ENCODE data around the gene DIAPH1. TPM values are rescaled to one million over a fixed set of nuclear protein-coding genes. Genes with fewer than 3 reads are reported as not detected.

The DIAPH1 gene
- total and polyA plus RNA-seq, 8 donors: 48.1 to 137 (median 60.2) TPM

- H3K4me3 ChIP-seq: no peak overlapping the region
- no peak for DNase-seq
- intact Hi-C loops (cut with DNase I): no loop called here
- no peaks in the 10 kb centered on the region for H3K27me3 ChIP-seq
- H3K9me3 ChIP-seq: peaks cover 0 to 15% of the 10 kb centered on the region in 2 donors
- no peak overlapping the region for H3K27ac ChIP-seq
- ATAC-seq: no peak
- H3K4me1 ChIP-seq: no peaks in the 10 kb centered on the region
- TF ChIP-seq CTCF (IDR thresholded peaks at IDR 0.05): no peak
- peaks cover 0 to 76% of the 10 kb centered on the region in 2 donors for H3K36me3 ChIP-seq
Measured at GRCh38 chr5:141543053-141543452, 75.7 kb downstream of the DIAPH1 start.

GRCh38 chr5:141534492-141535213 lies 84.1 kb downstream of the DIAPH1 start:
- Histone ChIP-seq H3K4me1 (peaks cover 0 to under 1% of the 10 kb centered on the region in 2 donors), H3K27me3 (no peaks in the 10 kb centered on the region), H3K36me3 (peaks cover 0 to 66% of the 10 kb centered on the region in 2 donors), H3K9me3 (no peaks in the 10 kb centered on the region), H3K4me3 (no peak overlapping the region), H3K27ac (no peak overlapping the region)
- no peak for ATAC-seq
- no peak for TF ChIP-seq CTCF (IDR thresholded peaks at IDR 0.05)
- no peak for DNase-seq
- intact Hi-C loops (cut with DNase I): no loop called here

GRCh38 chr5:141533897-141534296 lies 84.9 kb downstream of the DIAPH1 start:
- DNase-seq: no peak
- H3K27me3 ChIP-seq: no peaks in the 10 kb centered on the region
- no peaks in the 10 kb centered on the region for H3K9me3 ChIP-seq
- H3K27ac ChIP-seq: no peak overlapping the region
- peaks cover 0 to 7% of the 10 kb centered on the region in 2 donors for H3K4me1 ChIP-seq
- no peak for TF ChIP-seq CTCF (IDR thresholded peaks at IDR 0.05)
- peaks cover 0 to 69% of the 10 kb centered on the region in 2 donors for H3K36me3 ChIP-seq
- no peak overlapping the region for H3K4me3 ChIP-seq
- ATAC-seq: no peak
- intact Hi-C loops (cut with DNase I): no loop called here

- TF ChIP-seq CTCF (IDR thresholded peaks at IDR 0.05): no peak
- ATAC-seq (no peak), DNase-seq (no peak)
- Histone ChIP-seq H3K36me3 (peaks cover 0 to 77% of the 10 kb centered on the region in 2 donors), H3K27me3 (no peaks in the 10 kb centered on the region), H3K9me3 (no peaks in the 10 kb centered on the region), H3K4me3 (no peak overlapping the region), H3K4me1 (peaks cover 0 to 12% of the 10 kb centered on the region in 2 donors), H3K27ac (no peak overlapping the region)
- intact Hi-C loops (cut with DNase I): no loop called here
Measured at GRCh38 chr5:141532726-141533125, 86.1 kb downstream of the DIAPH1 start.

GRCh38 chr5:141529873-141530272 lies 88.9 kb downstream of the DIAPH1 start:
- Histone ChIP-seq H3K4me3 (no peak overlapping the region), H3K27ac (peak overlapping the region in 1 of 2 donors; percentile 58), H3K9me3 (no peaks in the 10 kb centered on the region), H3K4me1 (peaks cover 0 to 21% of the 10 kb centered on the region in 2 donors), H3K36me3 (peaks cover 0 to 90% of the 10 kb centered on the region in 2 donors), H3K27me3 (no peaks in the 10 kb centered on the region)
- DNase-seq: no peak
- no peak for ATAC-seq
- intact Hi-C loops (cut with DNase I): loop anchor here in 1 of 2 donors (10.0 kb wide), 1 partner anchor 115 kb away; the partner anchor contains the start of genes PCDHGA10 and PCDHGB7
- TF ChIP-seq CTCF (IDR thresholded peaks at IDR 0.05): no peak
